GM18517 (cell line): ENCODE measurements around the gene SEMA4D.
"Not testable (repeated sequence)": the region's sequence is repeated elsewhere in the genome, so short reads cannot be mapped to it uniquely, and the experiment has no call there.

Experiments used
- ATAC-seq: cut with Tn5 transposase; IDR thresholded peaks from one replicate; pipeline ENCODE4 v1.9.1; 2021; ENCODE audit warnings: mild to moderate bottlenecking, moderate library complexity; ENCODE audit not compliant: unreplicated experiment

Gene SEMA4D

GRCh38 chr9:89483592-89484474 lies 14.1 kb downstream of the SEMA4D start:
- ATAC-seq = peak; percentile 46

GRCh38 chr9:89482901-89483361 lies 15.0 kb downstream of the SEMA4D start:
- ATAC-seq = no peak

GRCh38 chr9:89482056-89482851 lies 15.7 kb downstream of the SEMA4D start:
- no peak for ATAC-seq

- no peak for ATAC-seq
These were observed 16.4 kb downstream of the SEMA4D start for GRCh38 chr9:89481538-89481915.

GRCh38 chr9:89480825-89481537 lies 16.9 kb downstream of the SEMA4D start:
- ATAC-seq = no peak

- not testable (repeated sequence) for ATAC-seq
These were observed 17.5 kb downstream of the SEMA4D start for GRCh38 chr9:89480372-89480771.

DNA sequence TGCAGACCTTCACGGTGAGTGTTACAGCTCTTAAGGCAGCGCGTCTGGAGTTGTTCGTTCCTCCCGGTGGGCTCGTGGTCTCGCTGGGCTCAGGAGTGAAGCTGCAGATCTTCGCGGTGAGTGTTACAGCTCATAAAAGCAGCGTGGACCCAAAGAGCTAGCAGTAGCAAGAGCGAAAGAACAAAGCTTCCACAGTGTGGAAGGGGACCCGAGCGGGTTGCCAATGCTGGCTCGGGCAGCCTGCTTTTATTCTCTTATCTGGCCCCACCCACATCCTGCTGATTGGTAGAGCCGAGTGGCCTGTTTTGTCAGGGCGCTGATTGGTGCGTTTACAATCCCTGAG lies 18.3 kb downstream of the SEMA4D start:
- ATAC-seq = not testable (repeated sequence)

GRCh38 chr9:89478821-89479668 lies 18.9 kb downstream of the SEMA4D start:
- no peak for ATAC-seq

DNA sequence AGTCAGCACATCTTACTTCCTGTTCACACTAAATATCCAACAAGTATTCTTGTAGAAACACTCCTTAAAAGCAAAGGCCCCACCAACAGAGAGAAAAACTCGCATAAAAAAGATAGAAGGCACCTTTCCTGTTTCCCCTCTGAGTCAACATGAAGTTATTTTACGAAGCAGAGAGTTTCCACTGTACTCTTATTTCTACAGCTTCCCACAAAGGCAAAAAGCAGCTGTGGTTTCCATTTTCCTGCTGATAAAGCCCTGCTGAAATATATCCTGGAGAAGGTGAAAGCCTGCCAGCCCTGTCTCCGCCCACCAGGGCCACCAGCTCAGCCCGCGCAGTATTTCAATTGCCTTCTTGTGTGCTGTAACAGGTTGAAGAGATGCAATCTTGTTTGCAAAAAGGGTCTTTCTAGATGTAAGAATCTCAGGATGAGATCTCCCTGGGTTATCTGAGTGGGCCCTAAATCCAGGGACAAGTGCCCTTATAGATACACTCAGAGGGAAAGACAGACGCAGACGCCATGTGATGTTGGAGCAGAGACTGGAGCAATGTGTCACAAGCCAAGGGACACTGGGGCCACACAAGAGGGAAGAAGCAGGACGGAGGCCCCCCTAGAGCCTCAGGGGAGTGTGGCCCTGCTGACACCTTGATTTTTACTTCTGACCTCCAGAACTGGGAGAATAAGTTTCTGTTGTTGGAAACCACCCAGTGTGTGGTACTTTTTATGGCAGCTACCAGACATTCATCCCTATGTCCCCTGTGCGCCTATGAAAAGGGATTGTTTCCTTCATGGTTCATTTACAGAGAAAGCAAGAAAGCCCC lies 19.9 kb downstream of the SEMA4D start:
- no peak for ATAC-seq

DNA sequence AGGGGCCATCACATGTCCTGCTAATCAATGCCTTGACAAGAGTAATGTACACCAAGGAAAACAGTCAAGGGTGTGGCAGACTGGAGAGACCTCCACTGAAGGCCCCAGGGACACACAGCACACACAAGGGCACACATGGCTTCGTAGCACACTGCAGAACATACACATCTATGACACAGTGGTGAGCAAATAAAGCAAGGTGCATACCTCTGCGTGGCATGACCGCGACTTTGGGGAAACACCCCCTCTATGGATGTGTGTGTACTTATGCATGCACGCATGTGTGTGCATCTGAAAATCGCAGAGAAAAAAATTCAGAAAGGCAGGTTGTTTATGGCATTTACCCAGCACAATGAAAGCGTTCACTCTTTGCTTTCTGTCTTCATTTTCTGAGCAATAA lies 20.5 kb downstream of the SEMA4D start:
- no peak for ATAC-seq

GRCh38 chr9:89476546-89476945 lies 21.4 kb downstream of the SEMA4D start:
- ATAC-seq = no peak

- no peak for ATAC-seq
These were observed 21.9 kb downstream of the SEMA4D start for GRCh38 chr9:89475891-89476440.

GRCh38 chr9:89474939-89475338 lies 23.0 kb downstream of the SEMA4D start:
- ATAC-seq = no peak

- ATAC-seq = no peak
These were observed 24.0 kb downstream of the SEMA4D start for GRCh38 chr9:89473762-89474469.

- not testable (repeated sequence) for ATAC-seq
These were observed 26.1 kb downstream of the SEMA4D start for GRCh38 chr9:89471796-89472320.

- ATAC-seq = no peak
These were observed 26.5 kb downstream of the SEMA4D start for GRCh38 chr9:89471390-89471789.

- no peak for ATAC-seq
These were observed 27.6 kb downstream of the SEMA4D start for GRCh38 chr9:89470224-89470839.

- no peak for ATAC-seq
These were observed 28.9 kb downstream of the SEMA4D start for GRCh38 chr9:89469003-89469402.
